ENCODE results near the gene STX3.

GRCh38 chr11:59707371-59707770 is 47.8 kb upstream of the STX3 start:
- TF ChIP-seq CTCF (conservative IDR thresholded peaks at IDR 0.05 in 1 of 2, IDR thresholded peaks at IDR 0.05 in 1 of 2; ENCODE audit: extremely low read depth in 1 of 2, insufficient read depth in 1 of 2, low read depth in 1 of 2, low read length in 2 of 2) = no peak
- TF ChIP-seq EZH2 (IDR thresholded peaks at IDR 0.05; ENCODE audit: borderline replicate concordance, low read length) = no peak

Data from mammary epithelial cell (primary cell).